Adrenal gland (tissue), 5 donors: ENCODE measurements around the gene ARHGEF39.

Experiments used
- POLR2A ChIP-seq, 2 donors: fragments of 450-650 bp; IDR thresholded peaks; one replicate each; pipeline ENCODE4 v1.6.1; 2017; ENCODE audit warnings: antibody characterized with exemption in 2 of 2, mild to moderate bottlenecking in 2 of 2, moderate library complexity in 1 of 2
- TF ChIP-seq, protein P1 (sequence below), 6 experiments: fragments of 450-650 bp in 4 of 6; fragments of 200-600 bp in 2 of 6; sonication (generic) in 1 of 6; IDR thresholded peaks; 1 replicate in 5 of 6; 2 replicates in 1 of 6; pipeline versions ENCODE4 v1.5.1 to v1.8.0; 2016 to 2021; ENCODE audit warnings: antibody characterized with exemption in 6 of 6, mild to moderate bottlenecking in 2 of 6, moderate library complexity in 1 of 6
- donor health status: DM: no; HTN: no; CAD: no.

DNA sequence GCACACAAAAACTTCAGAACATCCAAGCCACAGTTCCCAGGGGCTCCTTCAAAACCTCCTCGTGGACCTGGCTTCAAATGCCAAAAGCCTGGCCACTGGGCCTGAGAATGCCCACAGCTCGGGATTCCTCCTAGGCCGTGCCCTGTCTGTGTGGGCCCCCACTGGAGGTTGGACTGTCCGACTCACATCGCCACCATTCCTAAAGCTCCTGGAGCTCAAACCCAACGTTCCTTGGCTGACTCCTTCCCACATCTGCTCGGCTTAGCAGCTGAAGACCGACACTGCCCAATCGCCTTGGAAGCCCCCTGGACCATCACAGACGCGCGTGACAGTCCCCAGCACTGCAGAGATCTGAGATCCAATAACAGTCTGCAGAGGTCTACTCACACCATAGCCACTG lies 21.9 kb downstream of the ARHGEF39 start:
- TF ChIP-seq, protein P1, sequence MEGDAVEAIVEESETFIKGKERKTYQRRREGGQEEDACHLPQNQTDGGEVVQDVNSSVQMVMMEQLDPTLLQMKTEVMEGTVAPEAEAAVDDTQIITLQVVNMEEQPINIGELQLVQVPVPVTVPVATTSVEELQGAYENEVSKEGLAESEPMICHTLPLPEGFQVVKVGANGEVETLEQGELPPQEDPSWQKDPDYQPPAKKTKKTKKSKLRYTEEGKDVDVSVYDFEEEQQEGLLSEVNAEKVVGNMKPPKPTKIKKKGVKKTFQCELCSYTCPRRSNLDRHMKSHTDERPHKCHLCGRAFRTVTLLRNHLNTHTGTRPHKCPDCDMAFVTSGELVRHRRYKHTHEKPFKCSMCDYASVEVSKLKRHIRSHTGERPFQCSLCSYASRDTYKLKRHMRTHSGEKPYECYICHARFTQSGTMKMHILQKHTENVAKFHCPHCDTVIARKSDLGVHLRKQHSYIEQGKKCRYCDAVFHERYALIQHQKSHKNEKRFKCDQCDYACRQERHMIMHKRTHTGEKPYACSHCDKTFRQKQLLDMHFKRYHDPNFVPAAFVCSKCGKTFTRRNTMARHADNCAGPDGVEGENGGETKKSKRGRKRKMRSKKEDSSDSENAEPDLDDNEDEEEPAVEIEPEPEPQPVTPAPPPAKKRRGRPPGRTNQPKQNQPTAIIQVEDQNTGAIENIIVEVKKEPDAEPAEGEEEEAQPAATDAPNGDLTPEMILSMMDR (IDR thresholded peaks at IDR 0.05), result no peak
- TF ChIP-seq POLR2A (IDR thresholded peaks at IDR 0.05), result no peak
